ENCODE data around the gene PLPP7.
A peak's percentile ranks its signal among the peaks of the same experiment; 100 is the strongest.
"Not testable (repeated sequence)": the region's sequence is repeated elsewhere in the genome, so short reads cannot be mapped to it uniquely, and the experiment has no call there.

PLPP7 gene

GRCh38 chr9:131307974-131308373 lies 18.5 kb downstream of the PLPP7 start:
- no peak for DNase-seq

GRCh38 chr9:131308452-131308851 lies 18.9 kb downstream of the PLPP7 start:
- no peak for DNase-seq

- no peak for DNase-seq
Measured at GRCh38 chr9:131308906-131309529, 19.5 kb downstream of the PLPP7 start.

GRCh38 chr9:131309530-131310276 lies 20.2 kb downstream of the PLPP7 start:
- DNase-seq: no peak

- DNase-seq: peak; percentile 55 to 67
Measured at GRCh38 chr9:131310833-131311554, 21.5 kb downstream of the PLPP7 start.

GRCh38 chr9:131312246-131312645 lies 22.7 kb downstream of the PLPP7 start:
- DNase-seq: no peak

GRCh38 chr9:131312822-131313770 lies 23.6 kb downstream of the PLPP7 start:
- no peak for DNase-seq

GRCh38 chr9:131318231-131319085 lies 28.9 kb downstream of the PLPP7 start:
- DNase-seq: no peak

- no peak for DNase-seq
Measured at GRCh38 chr9:131319486-131319885, 30.0 kb downstream of the PLPP7 start.

GRCh38 chr9:131320031-131320685 lies 30.6 kb downstream of the PLPP7 start:
- no peak for DNase-seq

- no peak for DNase-seq
Measured at GRCh38 chr9:131323629-131324028, 34.1 kb downstream of the PLPP7 start.

GRCh38 chr9:131324736-131325679 lies 35.5 kb downstream of the PLPP7 start:
- no peak for DNase-seq

GRCh38 chr9:131329241-131329641 lies 39.7 kb downstream of the PLPP7 start:
- DNase-seq: no peak

- DNase-seq: no peak
Measured at GRCh38 chr9:131330814-131331600, 41.5 kb downstream of the PLPP7 start.

- DNase-seq: not testable (repeated sequence)
Measured at GRCh38 chr9:131331996-131332395, 42.5 kb downstream of the PLPP7 start.

- DNase-seq: no peak
Measured at GRCh38 chr9:131333771-131334628, 44.5 kb downstream of the PLPP7 start.

GRCh38 chr9:131334629-131335367 lies 45.3 kb downstream of the PLPP7 start:
- no peak for DNase-seq

All from activated CD4-positive, alpha-beta T cell treated with anti-CD3 and anti-CD28 coated beads, Interleukin-2, amount 50 U/mL, for 48 hours (primary cell).